Measurements from ENCODE around the gene MORC1.

The MORC1 gene

GRCh38 chr3:108946292-108947285 lies 171.3 kb downstream of the MORC1 start:
- no peak for DNase-seq (ENCODE audit: low read depth)

GRCh38 chr3:108940568-108941263 lies 177.2 kb downstream of the MORC1 start:
- DNase-seq (ENCODE audit: low read depth): no peak

GRCh38 chr3:108940166-108940565 lies 177.8 kb downstream of the MORC1 start:
- no peak for DNase-seq (ENCODE audit: low read depth)

GRCh38 chr3:108936924-108937689 lies 180.8 kb downstream of the MORC1 start:
- DNase-seq (ENCODE audit: low read depth): no peak

- DNase-seq (ENCODE audit: low read depth): no peak
Measured at GRCh38 chr3:108931035-108931434, 186.9 kb downstream of the MORC1 start.

- DNase-seq (ENCODE audit: low read depth): no peak
Measured at GRCh38 chr3:108918866-108919265, 199.1 kb downstream of the MORC1 start.

- DNase-seq (ENCODE audit: low read depth): no peak
Measured at GRCh38 chr3:108914774-108915641, 202.9 kb downstream of the MORC1 start.

- no peak for DNase-seq (ENCODE audit: low read depth)
Measured at GRCh38 chr3:108909799-108910198, 208.1 kb downstream of the MORC1 start.
